ENCODE data around the gene SMCHD1. TPM values are rescaled to one million over a fixed set of nuclear protein-coding genes. Genes with fewer than 3 reads are reported as not detected.

Gene SMCHD1
- total RNA-seq, 2 donors from 2014 or later: 36.5 to 43.3 TPM

DNA sequence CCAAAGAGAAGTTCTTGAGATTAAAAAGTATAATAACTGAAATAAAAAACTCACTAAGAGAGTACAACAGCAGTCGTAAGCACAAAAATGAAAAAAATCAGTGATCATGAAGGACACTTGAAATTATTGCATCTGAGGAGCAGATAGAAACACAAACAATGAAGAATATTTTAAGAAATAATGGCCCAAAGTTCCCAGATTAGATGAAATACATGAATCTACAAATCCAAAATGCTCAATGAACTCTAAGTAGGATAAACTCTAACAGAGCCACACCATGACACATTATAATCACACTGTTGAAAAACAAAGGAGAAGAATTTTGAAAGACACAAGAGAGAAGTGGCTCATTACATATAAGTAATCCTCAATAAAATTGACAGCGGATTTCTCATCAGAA is 159.4 kb downstream of the SMCHD1 start:
- Histone ChIP-seq H3K27ac (no peak overlapping the region), H3K4me1 (no peaks in the 10 kb centered on the region), H3K27me3 (no peaks in the 10 kb centered on the region), H3K9me3 (no peaks in the 10 kb centered on the region), H3K36me3 (no peaks in the 10 kb centered on the region), H3K9ac (ENCODE audit: low read depth in 2 of 2, low read length in 2 of 2) (no peak overlapping the region), H3K4me3 (no peak overlapping the region)
- TF ChIP-seq, protein P1, sequence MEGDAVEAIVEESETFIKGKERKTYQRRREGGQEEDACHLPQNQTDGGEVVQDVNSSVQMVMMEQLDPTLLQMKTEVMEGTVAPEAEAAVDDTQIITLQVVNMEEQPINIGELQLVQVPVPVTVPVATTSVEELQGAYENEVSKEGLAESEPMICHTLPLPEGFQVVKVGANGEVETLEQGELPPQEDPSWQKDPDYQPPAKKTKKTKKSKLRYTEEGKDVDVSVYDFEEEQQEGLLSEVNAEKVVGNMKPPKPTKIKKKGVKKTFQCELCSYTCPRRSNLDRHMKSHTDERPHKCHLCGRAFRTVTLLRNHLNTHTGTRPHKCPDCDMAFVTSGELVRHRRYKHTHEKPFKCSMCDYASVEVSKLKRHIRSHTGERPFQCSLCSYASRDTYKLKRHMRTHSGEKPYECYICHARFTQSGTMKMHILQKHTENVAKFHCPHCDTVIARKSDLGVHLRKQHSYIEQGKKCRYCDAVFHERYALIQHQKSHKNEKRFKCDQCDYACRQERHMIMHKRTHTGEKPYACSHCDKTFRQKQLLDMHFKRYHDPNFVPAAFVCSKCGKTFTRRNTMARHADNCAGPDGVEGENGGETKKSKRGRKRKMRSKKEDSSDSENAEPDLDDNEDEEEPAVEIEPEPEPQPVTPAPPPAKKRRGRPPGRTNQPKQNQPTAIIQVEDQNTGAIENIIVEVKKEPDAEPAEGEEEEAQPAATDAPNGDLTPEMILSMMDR (IDR thresholded peaks at IDR 0.05): no peak
- DNase-seq: no peak
- intact Hi-C loops (cut with DNase I): no loop called here

DNA sequence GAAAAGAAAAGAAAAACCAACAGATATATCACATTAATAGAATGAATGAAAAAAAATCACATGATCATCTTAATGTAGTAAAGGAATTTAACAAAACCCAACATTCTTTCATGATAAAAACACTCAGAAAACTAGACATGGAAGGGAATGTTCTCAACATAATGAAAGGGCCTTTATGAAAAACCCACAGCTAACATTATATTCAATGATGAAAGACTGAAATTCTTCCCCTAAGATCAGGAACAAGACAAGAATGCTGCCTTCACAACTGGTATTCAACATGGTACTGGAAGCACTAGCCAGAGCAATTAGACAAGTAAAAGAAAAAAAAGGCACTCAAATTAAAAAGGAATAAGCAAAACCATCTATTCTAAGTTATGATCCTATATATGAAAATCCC is 162.8 kb downstream of the SMCHD1 start:
- Histone ChIP-seq H3K27ac (no peak overlapping the region), H3K27me3 (no peaks in the 10 kb centered on the region), H3K36me3 (no peaks in the 10 kb centered on the region), H3K9ac (ENCODE audit: low read depth in 2 of 2, low read length in 2 of 2) (no peak overlapping the region), H3K4me1 (no peaks in the 10 kb centered on the region), H3K9me3 (no peaks in the 10 kb centered on the region), H3K4me3 (no peak overlapping the region)
- intact Hi-C loops (cut with DNase I): no loop called here
- DNase-seq: no peak
- TF ChIP-seq, protein P1 (IDR thresholded peaks at IDR 0.05): no peak

DNA sequence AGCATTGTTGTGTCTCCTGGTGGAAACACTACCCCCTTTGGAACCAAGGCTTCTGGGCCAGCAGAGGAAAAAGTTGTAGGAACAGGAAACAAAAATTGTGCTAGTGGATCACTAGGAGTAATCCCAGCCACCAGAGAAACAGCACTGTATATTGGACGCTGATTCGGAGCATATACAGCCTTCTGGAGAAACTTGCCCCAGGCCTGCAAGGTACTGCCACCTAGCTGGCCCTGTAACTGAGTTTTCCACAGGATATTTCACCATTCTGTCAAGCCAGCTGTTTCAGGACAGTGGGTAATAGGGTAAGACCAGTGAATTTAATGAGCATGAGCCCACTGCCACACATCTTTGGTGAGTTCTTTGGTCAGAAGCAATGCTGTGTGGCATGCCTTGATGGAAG is 166.2 kb downstream of the SMCHD1 start:
- H3K27me3 ChIP-seq: no peaks in the 10 kb centered on the region
- TF ChIP-seq, protein P1 (IDR thresholded peaks at IDR 0.05): no peak
- no peak overlapping the region for H3K4me3 ChIP-seq
- no peaks in the 10 kb centered on the region for H3K36me3 ChIP-seq
- intact Hi-C loops (cut with DNase I): no loop called here
- no peak for DNase-seq
- H3K9me3 ChIP-seq: no peaks in the 10 kb centered on the region
- no peak overlapping the region for H3K9ac ChIP-seq (ENCODE audit: low read depth in 2 of 2, low read length in 2 of 2)
- no peaks in the 10 kb centered on the region for H3K4me1 ChIP-seq
- H3K27ac ChIP-seq: no peak overlapping the region

DNA sequence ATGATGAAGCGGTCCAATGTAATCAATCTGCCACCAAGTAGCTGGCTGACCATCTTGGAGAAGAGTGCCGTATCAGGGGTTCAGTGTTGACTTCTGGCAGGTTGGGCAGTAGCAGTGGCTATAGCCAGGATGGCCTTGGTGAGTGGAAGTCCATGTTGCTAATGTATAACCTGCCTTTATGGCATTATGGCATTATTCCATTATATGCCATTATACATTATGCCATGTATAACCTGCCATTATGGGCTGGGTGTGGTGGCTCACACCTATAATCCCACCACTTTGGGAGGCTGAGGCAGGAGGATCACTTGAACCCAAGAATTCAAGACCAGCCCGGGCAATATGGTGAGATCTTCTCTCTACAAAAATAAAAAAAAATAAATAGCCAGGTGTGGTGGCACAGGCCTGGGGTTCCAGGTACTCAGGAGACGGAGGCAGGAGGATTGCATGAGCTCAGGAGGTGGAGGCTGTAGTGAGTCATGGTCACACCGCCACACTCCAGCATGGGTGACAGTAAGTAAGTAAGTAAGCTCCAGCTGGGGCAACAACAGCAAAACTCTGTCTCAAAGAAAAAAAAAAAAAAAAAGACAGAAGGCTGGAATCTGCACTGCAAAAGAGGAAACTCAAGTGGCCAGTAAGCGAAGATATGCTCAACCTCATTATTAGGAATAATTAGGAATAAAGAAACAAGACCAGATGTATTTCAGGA is 166.8 kb downstream of the SMCHD1 start:
- intact Hi-C loops (cut with DNase I): no loop called here
- no peaks in the 10 kb centered on the region for H3K4me1 ChIP-seq
- no peaks in the 10 kb centered on the region for H3K9me3 ChIP-seq
- no peak overlapping the region for H3K9ac ChIP-seq (ENCODE audit: low read depth in 2 of 2, low read length in 2 of 2)
- H3K4me3 ChIP-seq: no peak overlapping the region
- TF ChIP-seq, protein P1 (IDR thresholded peaks at IDR 0.05): no peak
- H3K27me3 ChIP-seq: no peaks in the 10 kb centered on the region
- no peak overlapping the region for H3K27ac ChIP-seq
- no peak for DNase-seq
- H3K36me3 ChIP-seq: no peaks in the 10 kb centered on the region

DNA sequence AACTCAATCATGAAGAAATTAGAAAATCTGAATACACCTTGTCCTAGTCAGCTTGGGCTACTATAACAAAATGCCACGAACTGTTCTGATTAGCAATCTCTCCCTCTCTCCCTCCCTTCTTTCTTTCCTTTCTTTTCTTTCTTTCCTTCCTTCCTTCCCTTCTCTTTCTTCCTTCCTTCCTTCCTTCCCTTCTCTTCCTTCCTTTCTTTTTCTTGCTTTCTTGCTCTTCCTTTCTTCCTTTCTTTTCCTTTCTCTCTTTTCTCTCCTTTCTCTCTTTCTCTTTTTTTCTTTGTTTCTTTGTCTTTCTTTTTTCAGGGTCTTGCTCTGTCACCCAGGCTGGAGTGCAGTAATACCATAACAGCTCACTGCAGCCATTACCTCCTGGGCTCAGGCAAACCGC is 167.7 kb downstream of the SMCHD1 start:
- Histone ChIP-seq H3K9me3 (no peaks in the 10 kb centered on the region), H3K4me1 (no peaks in the 10 kb centered on the region), H3K36me3 (no peaks in the 10 kb centered on the region), H3K27me3 (no peaks in the 10 kb centered on the region), H3K9ac (ENCODE audit: low read depth in 2 of 2, low read length in 2 of 2) (no peak overlapping the region), H3K4me3 (no peak overlapping the region), H3K27ac (no peak overlapping the region)
- DNase-seq: no peak
- TF ChIP-seq, protein P1 (IDR thresholded peaks at IDR 0.05): no peak
- intact Hi-C loops (cut with DNase I): no loop called here

Measured in colonic mucosa (tissue), 4 donors.